Prostate gland (tissue), 2 donors: ENCODE data around the gene TUBE1.

Experiments used
- CTCF ChIP-seq, 4 experiments: fragments of 200-600 bp in 2 of 4; fragments of 450-650 bp in 2 of 4; sonication (generic) in 2 of 4; IDR thresholded peaks; 1 replicate in 3 of 4; 2 replicates in 1 of 4; pipeline ENCODE4 v1.5.1; 2016 to 2019; ENCODE audit warnings: antibody characterized with exemption in 4 of 4, mild to moderate bottlenecking in 2 of 4, moderate library complexity in 2 of 4
- POLR2A ChIP-seq: fragments of 450-650 bp; IDR thresholded peaks from one replicate; pipeline ENCODE4 v1.6.1; 2016; ENCODE audit warnings: antibody characterized with exemption, mild to moderate bottlenecking
- POLR2AphosphoS5 ChIP-seq: sonication (generic); formaldehyde crosslinking; IDR thresholded peaks from one replicate; pipeline ENCODE4 v1.6.1; 2017; ENCODE audit warnings: antibody characterized with exemption

DNA sequence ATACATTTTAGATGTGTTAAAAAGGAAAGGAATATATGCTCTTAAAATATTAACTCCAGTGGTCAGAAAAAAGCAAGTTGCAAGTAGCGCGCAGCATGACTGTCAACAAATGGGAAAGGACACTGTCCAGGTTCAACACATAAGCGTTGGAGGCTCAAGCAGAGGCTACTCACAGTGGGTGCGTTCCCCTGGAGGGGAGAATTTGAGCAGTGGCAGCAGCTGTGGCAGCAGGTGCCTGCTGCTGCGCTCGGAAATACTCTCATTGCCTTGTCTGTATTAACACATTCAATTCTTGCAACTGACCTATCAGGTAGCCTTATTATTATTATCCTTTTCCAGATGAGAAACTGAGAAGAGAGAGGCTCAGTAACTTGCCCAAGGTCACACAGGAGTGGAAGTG is 55.3 kb downstream of the TUBE1 start:
- TF ChIP-seq CTCF (IDR thresholded peaks at IDR 0.05) (no peak), POLR2A (no peak), POLR2AphosphoS5 (no peak)
